HepG2 (cell line): Measurements from ENCODE around the gene MS4A3. TPM values are rescaled to one million over a fixed set of nuclear protein-coding genes. Genes with fewer than 3 reads are reported as not detected.

Experiments used
- ARNT ChIP-seq: fragments of 450-650 bp; IDR thresholded peaks from 2 replicates; pipeline ENCODE4 v1.6.1; 2017
- BRCA1 ChIP-seq: sonication (generic); formaldehyde crosslinking; IDR thresholded peaks from 2 replicates; pipeline ENCODE4 v1.4.0; 2020; ENCODE audit warnings: missing genetic modification reagents
- EP300 ChIP-seq, 3 experiments: sonication (generic) in 1 of 3; formaldehyde crosslinking in 1 of 3; IDR thresholded peaks; 2 replicates each; pipeline versions ENCODE4 v1.5.1 to v1.6.1; 2011 to 2020; ENCODE audit warnings: low read depth in 2 of 3, low read length in 2 of 3, borderline replicate concordance in 1 of 3, improper control_type of control experiment in 1 of 3, mild to moderate bottlenecking in 1 of 3, missing genetic modification reagents in 1 of 3, moderate library complexity in 1 of 3
- FOSL2 ChIP-seq: sonication (generic); formaldehyde crosslinking; IDR thresholded peaks from 2 replicates; pipeline ENCODE4 v1.4.0; 2020; ENCODE audit warnings: missing genetic modification reagents
- FOXA3 ChIP-seq: IDR thresholded peaks from 2 replicates; pipeline ENCODE4 v1.6.1; 2016; ENCODE audit warnings: missing genetic modification reagents, missing compliant biosample characterization
- HHEX ChIP-seq: IDR thresholded peaks from 2 replicates; pipeline ENCODE4 v1.6.1; 2016; ENCODE audit warnings: control low read depth
- HNRNPUL1 ChIP-seq: fragments of 200-400 bp; formaldehyde crosslinking; IDR thresholded peaks from 2 replicates; pipeline ENCODE4 v1.6.1; 2017; ENCODE audit warnings: low read depth, mild to moderate bottlenecking, low read length, moderate library complexity
- IKZF1 ChIP-seq: fragments of 450-650 bp; IDR thresholded peaks from 2 replicates; pipeline ENCODE4 v1.7.1; 2016
- JARID2 ChIP-seq: sonication (generic); formaldehyde crosslinking; IDR thresholded peaks from 2 replicates; pipeline ENCODE4 v1.8.1; 2023; ENCODE audit warnings: missing genetic modification reagents, inconsistent platforms; ENCODE audit not compliant: insufficient replicate concordance
- MED1 ChIP-seq: sonication (generic); formaldehyde crosslinking; IDR thresholded peaks from 2 replicates; pipeline ENCODE4 v1.4.0; 2020; ENCODE audit warnings: missing genetic modification reagents
- NFIC ChIP-seq: IDR thresholded peaks from 2 replicates; pipeline ENCODE4 v1.6.1; 2012; ENCODE audit warnings: mild to moderate bottlenecking, low read length, inconsistent platforms
- PCBP2 ChIP-seq: fragments of 200-400 bp; formaldehyde crosslinking; optimal IDR thresholded peaks from 2 replicates; pipeline ENCODE3; 2018; ENCODE audit warnings: low read length, low read depth; ENCODE audit not compliant: poor library complexity, severe bottlenecking
- PPARG ChIP-seq: conservative IDR thresholded peaks from 2 replicates; pipeline ENCODE4 v1.6.1; 2016; ENCODE audit warnings: missing biosample characterization, missing genetic modification reagents
- RBM39 ChIP-seq: fragments of 200-400 bp; formaldehyde crosslinking; IDR thresholded peaks from one replicate; pipeline ENCODE4 v1.6.1; 2018; ENCODE audit warnings: antibody characterized with exemption, mild to moderate bottlenecking, low read depth, low read length; ENCODE audit not compliant: poor library complexity, severe bottlenecking
- SALL1 ChIP-seq: sonication (generic); formaldehyde crosslinking; IDR thresholded peaks from 2 replicates; pipeline ENCODE4 v1.8.0; 2022; ENCODE audit warnings: mild to moderate bottlenecking, missing genetic modification reagents
- SAP130 ChIP-seq: IDR thresholded peaks from 2 replicates; pipeline ENCODE4 v1.6.1; 2016; ENCODE audit warnings: low read depth
- TBX2 ChIP-seq: sonication (generic); formaldehyde crosslinking; IDR thresholded peaks from 2 replicates; pipeline ENCODE4 v1.5.0; 2020; ENCODE audit warnings: missing genetic modification reagents, mild to moderate bottlenecking, borderline replicate concordance
- ZNF350 ChIP-seq: sonication (generic); formaldehyde crosslinking; IDR thresholded peaks from 2 replicates; pipeline ENCODE4 v1.4.0; 2020; ENCODE audit warnings: mild to moderate bottlenecking, low read depth, missing genetic modification reagents, borderline replicate concordance
- ZNF674 ChIP-seq: sonication (generic); formaldehyde crosslinking; IDR thresholded peaks from 2 replicates; pipeline ENCODE4 v1.5.0; 2020; ENCODE audit warnings: low read depth, mild to moderate bottlenecking, missing genetic modification reagents
- ZNF678 ChIP-seq: sonication (generic); formaldehyde crosslinking; IDR thresholded peaks from 2 replicates; pipeline ENCODE4 v1.4.0; 2020; ENCODE audit warnings: mild to moderate bottlenecking, missing genetic modification reagents
- polyA plus RNA-seq, 8 experiments: library from polyadenylated mRNA; depleted of rRNA in 3 of 8; stranded (reverse) in 7 of 8; unstranded in 1 of 8; fragments of >200 nt; fragmentation: Illumina TruSeq in 4 of 8; extraction: Trizol in 4 of 8; gene quantifications; 2 replicates each; pipeline versions ENCODE4 v1.2.1 to v1.2.3, GENCODE V29; 2011 to 2016; ENCODE audit warnings: low read depth in 4 of 8, missing spikeins in 1 of 8, mixed read lengths in 1 of 8; ENCODE audit not compliant: insufficient read depth in 1 of 8
- total RNA-seq, 5 experiments: library from RNA; depleted of rRNA; stranded (reverse); fragments of >200 nt; fragmentation: Illumina TruSeq; extraction: Trizol; gene quantifications; 2 replicates each; pipeline ENCODE4 v1.2.3, GENCODE V29; 2016; ENCODE audit warnings: low read depth in 1 of 5
- TF ChIP-seq, protein P1 (sequence below): fragments of 450-650 bp; IDR thresholded peaks from 2 replicates; pipeline ENCODE4 v1.6.1; 2016
- TF ChIP-seq, protein P2 (sequence below): sonication (generic); formaldehyde crosslinking; conservative IDR thresholded peaks from 2 replicates; pipeline ENCODE4 v1.4.0; 2020; ENCODE audit warnings: missing genetic modification reagents
- TF ChIP-seq, protein P3 (sequence below): sonication (generic); formaldehyde crosslinking; conservative IDR thresholded peaks from 2 replicates; pipeline ENCODE4 v1.4.0; 2020; ENCODE audit warnings: mild to moderate bottlenecking, missing genetic modification reagents, moderate library complexity
- TF ChIP-seq, protein P4 (sequence below): sonication (generic); formaldehyde crosslinking; IDR thresholded peaks from 2 replicates; pipeline ENCODE4 v1.5.0; 2020; ENCODE audit warnings: missing genetic modification reagents

Gene MS4A3
- total and polyA plus RNA-seq, 2 of the 13 experiments (the other 11 are each of a cell fraction or from before 2014, with no cell fraction given), result not detected

DNA sequence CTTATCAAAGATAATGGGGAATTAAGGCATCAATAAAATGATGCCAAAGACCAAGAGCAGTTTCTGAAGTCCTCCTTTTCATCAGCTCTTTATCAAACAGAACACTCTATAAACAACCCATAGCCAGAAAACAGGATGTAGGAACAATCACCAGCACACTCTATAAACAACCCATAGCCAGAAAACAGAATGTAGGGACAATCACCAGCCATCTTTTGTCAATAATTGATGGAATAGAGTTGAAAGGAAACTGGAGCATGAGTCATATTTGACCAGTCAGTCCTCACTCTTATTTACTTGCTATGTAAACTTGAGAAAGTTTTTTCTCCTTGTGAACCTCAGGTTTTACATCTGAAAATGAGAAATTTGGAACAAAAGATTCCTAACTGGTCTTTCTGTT is 42.0 kb downstream of the MS4A3 start (continued):
- TF ChIP-seq ZNF350 (no peak), IKZF1 (no peak), MED1 (CRISPR knock-in tag) (peak; percentile 30; the same call in 1 of the 2 replicates), ZNF678 (CRISPR knock-in tag) (no peak), TBX2 (no peak), ARNT (no peak), FOXA3 (CRISPR knock-in tag) (peak; percentile 90; the same call in 1 of the 2 replicates), HNRNPUL1 (peak; percentile 82), SALL1 (no peak), PPARG (peak; percentile 76), NFIC (peak; percentile 76; the same call in 1 of the 2 replicates), ZNF674 (CRISPR knock-in tag) (no peak), JARID2 (CRISPR knock-in tag) (no peak), RBM39 (no peak), SAP130 (CRISPR knock-in tag) (0 out of 2 replicates have a peak, but pooled peaks have one; percentile 25), PCBP2 (no peak), HHEX (CRISPR knock-in tag) (peak; percentile 48; the same call in 1 of the 2 replicates), EP300 (IDR thresholded peaks at IDR 0.05; ENCODE audit: low read depth in 2 of 2, low read length in 2 of 2) (peak in 1 of 2 experiments; percentile 80; a peak in 2 of 4 replicates), EP300 (CRISPR knock-in tag; IDR thresholded peaks at IDR 0.05; ENCODE audit: borderline replicate concordance) (no peak; the same call in 1 of the 2 replicates), FOSL2 (CRISPR knock-in tag) (peak; percentile 86; the same call in 1 of the 2 replicates), BRCA1 (CRISPR knock-in tag) (no peak)
- TF ChIP-seq, protein P1, sequence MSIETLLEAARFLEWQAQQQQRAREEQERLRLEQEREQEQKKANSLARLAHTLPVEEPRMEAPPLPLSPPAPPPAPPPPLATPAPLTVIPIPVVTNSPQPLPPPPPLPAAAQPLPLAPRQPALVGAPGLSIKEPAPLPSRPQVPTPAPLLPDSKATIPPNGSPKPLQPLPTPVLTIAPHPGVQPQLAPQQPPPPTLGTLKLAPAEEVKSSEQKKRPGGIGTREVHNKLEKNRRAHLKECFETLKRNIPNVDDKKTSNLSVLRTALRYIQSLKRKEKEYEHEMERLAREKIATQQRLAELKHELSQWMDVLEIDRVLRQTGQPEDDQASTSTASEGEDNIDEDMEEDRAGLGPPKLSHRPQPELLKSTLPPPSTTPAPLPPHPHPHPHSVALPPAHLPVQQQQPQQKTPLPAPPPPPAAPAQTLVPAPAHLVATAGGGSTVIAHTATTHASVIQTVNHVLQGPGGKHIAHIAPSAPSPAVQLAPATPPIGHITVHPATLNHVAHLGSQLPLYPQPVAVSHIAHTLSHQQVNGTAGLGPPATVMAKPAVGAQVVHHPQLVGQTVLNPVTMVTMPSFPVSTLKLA, result no peak
- TF ChIP-seq, protein P2, sequence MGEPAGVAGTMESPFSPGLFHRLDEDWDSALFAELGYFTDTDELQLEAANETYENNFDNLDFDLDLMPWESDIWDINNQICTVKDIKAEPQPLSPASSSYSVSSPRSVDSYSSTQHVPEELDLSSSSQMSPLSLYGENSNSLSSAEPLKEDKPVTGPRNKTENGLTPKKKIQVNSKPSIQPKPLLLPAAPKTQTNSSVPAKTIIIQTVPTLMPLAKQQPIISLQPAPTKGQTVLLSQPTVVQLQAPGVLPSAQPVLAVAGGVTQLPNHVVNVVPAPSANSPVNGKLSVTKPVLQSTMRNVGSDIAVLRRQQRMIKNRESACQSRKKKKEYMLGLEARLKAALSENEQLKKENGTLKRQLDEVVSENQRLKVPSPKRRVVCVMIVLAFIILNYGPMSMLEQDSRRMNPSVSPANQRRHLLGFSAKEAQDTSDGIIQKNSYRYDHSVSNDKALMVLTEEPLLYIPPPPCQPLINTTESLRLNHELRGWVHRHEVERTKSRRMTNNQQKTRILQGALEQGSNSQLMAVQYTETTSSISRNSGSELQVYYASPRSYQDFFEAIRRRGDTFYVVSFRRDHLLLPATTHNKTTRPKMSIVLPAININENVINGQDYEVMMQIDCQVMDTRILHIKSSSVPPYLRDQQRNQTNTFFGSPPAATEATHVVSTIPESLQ (CRISPR knock-in tag), result no peak
- TF ChIP-seq, protein P3, sequence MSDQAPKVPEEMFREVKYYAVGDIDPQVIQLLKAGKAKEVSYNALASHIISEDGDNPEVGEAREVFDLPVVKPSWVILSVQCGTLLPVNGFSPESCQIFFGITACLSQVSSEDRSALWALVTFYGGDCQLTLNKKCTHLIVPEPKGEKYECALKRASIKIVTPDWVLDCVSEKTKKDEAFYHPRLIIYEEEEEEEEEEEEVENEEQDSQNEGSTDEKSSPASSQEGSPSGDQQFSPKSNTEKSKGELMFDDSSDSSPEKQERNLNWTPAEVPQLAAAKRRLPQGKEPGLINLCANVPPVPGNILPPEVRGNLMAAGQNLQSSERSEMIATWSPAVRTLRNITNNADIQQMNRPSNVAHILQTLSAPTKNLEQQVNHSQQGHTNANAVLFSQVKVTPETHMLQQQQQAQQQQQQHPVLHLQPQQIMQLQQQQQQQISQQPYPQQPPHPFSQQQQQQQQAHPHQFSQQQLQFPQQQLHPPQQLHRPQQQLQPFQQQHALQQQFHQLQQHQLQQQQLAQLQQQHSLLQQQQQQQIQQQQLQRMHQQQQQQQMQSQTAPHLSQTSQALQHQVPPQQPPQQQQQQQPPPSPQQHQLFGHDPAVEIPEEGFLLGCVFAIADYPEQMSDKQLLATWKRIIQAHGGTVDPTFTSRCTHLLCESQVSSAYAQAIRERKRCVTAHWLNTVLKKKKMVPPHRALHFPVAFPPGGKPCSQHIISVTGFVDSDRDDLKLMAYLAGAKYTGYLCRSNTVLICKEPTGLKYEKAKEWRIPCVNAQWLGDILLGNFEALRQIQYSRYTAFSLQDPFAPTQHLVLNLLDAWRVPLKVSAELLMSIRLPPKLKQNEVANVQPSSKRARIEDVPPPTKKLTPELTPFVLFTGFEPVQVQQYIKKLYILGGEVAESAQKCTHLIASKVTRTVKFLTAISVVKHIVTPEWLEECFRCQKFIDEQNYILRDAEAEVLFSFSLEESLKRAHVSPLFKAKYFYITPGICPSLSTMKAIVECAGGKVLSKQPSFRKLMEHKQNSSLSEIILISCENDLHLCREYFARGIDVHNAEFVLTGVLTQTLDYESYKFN, result peak; percentile 77
- TF ChIP-seq, protein P4, sequence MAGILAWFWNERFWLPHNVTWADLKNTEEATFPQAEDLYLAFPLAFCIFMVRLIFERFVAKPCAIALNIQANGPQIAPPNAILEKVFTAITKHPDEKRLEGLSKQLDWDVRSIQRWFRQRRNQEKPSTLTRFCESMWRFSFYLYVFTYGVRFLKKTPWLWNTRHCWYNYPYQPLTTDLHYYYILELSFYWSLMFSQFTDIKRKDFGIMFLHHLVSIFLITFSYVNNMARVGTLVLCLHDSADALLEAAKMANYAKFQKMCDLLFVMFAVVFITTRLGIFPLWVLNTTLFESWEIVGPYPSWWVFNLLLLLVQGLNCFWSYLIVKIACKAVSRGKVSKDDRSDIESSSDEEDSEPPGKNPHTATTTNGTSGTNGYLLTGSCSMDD, result no peak
